T-helper 17 cell (primary cell): ENCODE data around the gene LRCH4. TPM values are rescaled to one million over a fixed set of nuclear protein-coding genes. Genes with fewer than 3 reads are reported as not detected.
A peak's percentile ranks its signal among the peaks of the same experiment; 100 is the strongest.

Source experiments
- ATAC-seq: fragments of 150-1000 bp; cut with Tn5 transposase; 2 replicates; pipeline ENCODE4 v1.10.0; 2021; ENCODE audit warnings: mild to moderate bottlenecking, moderate library complexity
- DNase-seq, 3 donors: peaks; one replicate each; pipeline versions ENCODE4 v3.0.0 to v3.0.0-alpha.2; 2020 to 2021
- H3K9me3 ChIP-seq: one replicate; pipeline ENCODE4 v1.7.0; 2013; ENCODE audit warnings: low read length, mild to moderate bottlenecking; ENCODE audit not compliant: control insufficient read depth, poor library complexity, severe bottlenecking
- H3K27ac Mint-ChIP-seq: one replicate; pipeline ENCODE4 v1.8.0; 2022; ENCODE audit warnings: mild to moderate bottlenecking, moderate library complexity, mixed read lengths
- H3K27me3 Mint-ChIP-seq: one replicate; pipeline ENCODE4 v1.8.0; 2022; ENCODE audit warnings: mixed read lengths
- H3K36me3 Mint-ChIP-seq: one replicate; pipeline ENCODE4 v1.8.0; 2022; ENCODE audit warnings: low read depth, mixed read lengths
- H3K4me1 Mint-ChIP-seq: one replicate; pipeline ENCODE4 v1.8.0; 2022; ENCODE audit warnings: mild to moderate bottlenecking, mixed read lengths
- H3K4me3 Mint-ChIP-seq: one replicate; pipeline ENCODE4 v1.8.0; 2022; ENCODE audit warnings: mild to moderate bottlenecking, moderate library complexity, mixed read lengths
- total RNA-seq, 4 donors: library from RNA in 2 of 4; stranded (reverse) in 2 of 4; gene quantifications; one replicate each; pipeline ENCODE4 v1.2.3 and lab custom pipeline; 2022 to 2026

LRCH4 gene
- total RNA-seq, 2 donors from 2014 or later, result 284 to 305 TPM

GRCh38 chr7:100599911-100600729 lies 14.2 kb upstream of the LRCH4 start:
- H3K27me3 Mint-ChIP-seq, result no peaks in the 10 kb centered on the region
- H3K36me3 Mint-ChIP-seq, result no peaks in the 10 kb centered on the region

GRCh38 chr7:100598425-100598824 lies 12.5 kb upstream of the LRCH4 start:
- Mint-ChIP-seq H3K36me3 (no peaks in the 10 kb centered on the region), H3K27ac (no peak overlapping the region), H3K4me3 (no peak overlapping the region), H3K4me1 (peaks cover 7% of the 10 kb centered on the region), H3K27me3 (no peaks in the 10 kb centered on the region)
- ATAC-seq (no peak), DNase-seq (no peak)
- no peaks in the 10 kb centered on the region for H3K9me3 ChIP-seq

More at GRCh38 chr7:100599911-100600729, 14.2 kb upstream of the LRCH4 start:
- Mint-ChIP-seq H3K4me3 (no peak overlapping the region), H3K4me1 (peaks cover 17% of the 10 kb centered on the region), H3K27ac (no peak overlapping the region)
- ATAC-seq, result no peak
- no peak for DNase-seq
- H3K9me3 ChIP-seq, result no peaks in the 10 kb centered on the region

- H3K27ac Mint-ChIP-seq, result no peak overlapping the region
- no peaks in the 10 kb centered on the region for H3K9me3 ChIP-seq
- H3K4me3 Mint-ChIP-seq, result no peak overlapping the region
- peaks cover 7% of the 10 kb centered on the region for H3K4me1 Mint-ChIP-seq
- no peaks in the 10 kb centered on the region for H3K27me3 Mint-ChIP-seq
- DNase-seq (no peak), ATAC-seq (no peak)
- no peaks in the 10 kb centered on the region for H3K36me3 Mint-ChIP-seq
Measured at GRCh38 chr7:100595188-100595587, 9.3 kb upstream of the LRCH4 start.

- DNase-seq (no peak), ATAC-seq (no peak)
- no peaks in the 10 kb centered on the region for H3K9me3 ChIP-seq
- Mint-ChIP-seq H3K4me3 (no peak overlapping the region), H3K27me3 (no peaks in the 10 kb centered on the region), H3K4me1 (peaks cover 9% of the 10 kb centered on the region), H3K27ac (no peak overlapping the region), H3K36me3 (no peaks in the 10 kb centered on the region)
Measured at GRCh38 chr7:100591596-100591995, 5.7 kb upstream of the LRCH4 start.

- H3K9me3 ChIP-seq, result no peaks in the 10 kb centered on the region
- DNase-seq, result no peak
- peak overlapping the region; percentile 41 for H3K4me3 Mint-ChIP-seq
- ATAC-seq, result no peak
- H3K27ac Mint-ChIP-seq, result no peak overlapping the region
- no peaks in the 10 kb centered on the region for H3K27me3 Mint-ChIP-seq
- peaks cover 10% of the 10 kb centered on the region for H3K4me1 Mint-ChIP-seq
- peaks cover 4% of the 10 kb centered on the region for H3K36me3 Mint-ChIP-seq
Measured at GRCh38 chr7:100590077-100590737, 4.3 kb upstream of the LRCH4 start.

- ATAC-seq, result no peak
- no peak overlapping the region for H3K4me3 Mint-ChIP-seq
Measured at GRCh38 chr7:100589341-100589947, 3.5 kb upstream of the LRCH4 start.

GRCh38 chr7:100588438-100588837 lies 2.5 kb upstream of the LRCH4 start:
- no peaks in the 10 kb centered on the region for H3K9me3 ChIP-seq
- DNase-seq, result no peak
- Mint-ChIP-seq H3K4me3 (peak overlapping the region; percentile 76), H3K36me3 (peaks cover 6% of the 10 kb centered on the region), H3K27me3 (no peaks in the 10 kb centered on the region), H3K27ac (no peak overlapping the region), H3K4me1 (peaks cover 21% of the 10 kb centered on the region)
- ATAC-seq, result no peak

More at GRCh38 chr7:100589341-100589947, 3.5 kb upstream of the LRCH4 start:
- H3K9me3 ChIP-seq, result no peaks in the 10 kb centered on the region
- Mint-ChIP-seq H3K36me3 (peaks cover 6% of the 10 kb centered on the region), H3K27ac (no peak overlapping the region), H3K4me1 (peaks cover 15% of the 10 kb centered on the region), H3K27me3 (no peaks in the 10 kb centered on the region)
- no peak for DNase-seq

- H3K9me3 ChIP-seq, result no peaks in the 10 kb centered on the region
- H3K4me3 Mint-ChIP-seq, result peak within 1 kb of the TSS; percentile 99
- peak; percentile 97 to 99 (median 98) for DNase-seq
- H3K27ac Mint-ChIP-seq, result peak within 1 kb of the TSS; percentile 98
- H3K4me1 Mint-ChIP-seq, result peaks cover 30% of the 10 kb centered on the region
- H3K36me3 Mint-ChIP-seq, result peaks cover 6% of the 10 kb centered on the region
- ATAC-seq, result peak; percentile 85
- H3K27me3 Mint-ChIP-seq, result no peaks in the 10 kb centered on the region
Measured at GRCh38 chr7:100586266-100587025, 517 bp upstream of the LRCH4 start, which contains the start of gene FBXO24. FBXO24 (plus strand) TSS chr7:100586328; CDS start chr7:100586626, 298 bp downstream.

GRCh38 chr7:100584683-100585510 lies 1.0 kb downstream of the LRCH4 start:
- DNase-seq (no peak), ATAC-seq (no peak)
- H3K36me3 Mint-ChIP-seq, result peaks cover 6% of the 10 kb centered on the region
- no peaks in the 10 kb centered on the region for H3K27me3 Mint-ChIP-seq
- peak overlapping the region; percentile 99 for H3K4me3 Mint-ChIP-seq
- peaks cover 30% of the 10 kb centered on the region for H3K4me1 Mint-ChIP-seq
- peak overlapping the region; percentile 98 for H3K27ac Mint-ChIP-seq
- no peaks in the 10 kb centered on the region for H3K9me3 ChIP-seq

- Mint-ChIP-seq H3K4me3 (peak overlapping the region; percentile 99), H3K27ac (peak overlapping the region; percentile 98), H3K36me3 (peaks cover 6% of the 10 kb centered on the region), H3K27me3 (no peaks in the 10 kb centered on the region), H3K4me1 (peaks cover 26% of the 10 kb centered on the region)
- DNase-seq (no peak), ATAC-seq (no peak)
- H3K9me3 ChIP-seq, result no peaks in the 10 kb centered on the region
Measured at GRCh38 chr7:100584054-100584682, 1.8 kb downstream of the LRCH4 start.

- H3K27me3 Mint-ChIP-seq, result no peaks in the 10 kb centered on the region
- peak; percentile 2 for ATAC-seq
- peaks cover 25% of the 10 kb centered on the region for H3K4me1 Mint-ChIP-seq
- DNase-seq, result peak in 2 of 3 donors; percentile 28 to 41
- no peaks in the 10 kb centered on the region for H3K9me3 ChIP-seq
- H3K4me3 Mint-ChIP-seq, result peak overlapping the region; percentile 99
- H3K36me3 Mint-ChIP-seq, result peaks cover 6% of the 10 kb centered on the region
- H3K27ac Mint-ChIP-seq, result peak overlapping the region; percentile 98
Measured at GRCh38 chr7:100583132-100584053, 2.5 kb downstream of the LRCH4 start.
